Sigmoid colon (tissue), 4 donors: ENCODE results near the gene TNF.

Experiments
- EP300 ChIP-seq, 4 donors: sonication (generic); formaldehyde crosslinking; IDR thresholded peaks; one replicate each; pipeline ENCODE4 v1.6.1; 2017; ENCODE audit warnings: antibody characterized with exemption in 4 of 4
- POLR2A ChIP-seq, 2 donors: fragments of 450-650 bp; IDR thresholded peaks; one replicate each; pipeline ENCODE4 v1.6.1; 2016; ENCODE audit warnings: antibody characterized with exemption in 2 of 2, mild to moderate bottlenecking in 2 of 2, moderate library complexity in 2 of 2
- POLR2AphosphoS5 ChIP-seq, 4 donors: sonication (generic); formaldehyde crosslinking; IDR thresholded peaks; one replicate each; pipeline ENCODE4 v1.6.1; 2017; ENCODE audit warnings: antibody characterized with exemption in 4 of 4
- TF ChIP-seq, protein P1 (sequence below), 4 experiments: fragments of 450-650 bp in 3 of 4; fragments of 200-600 bp in 1 of 4; IDR thresholded peaks; one replicate each; pipeline ENCODE4 v1.5.1; 2016 to 2019; ENCODE audit warnings: antibody characterized with exemption in 4 of 4, mild to moderate bottlenecking in 3 of 4, moderate library complexity in 2 of 4

DNA sequence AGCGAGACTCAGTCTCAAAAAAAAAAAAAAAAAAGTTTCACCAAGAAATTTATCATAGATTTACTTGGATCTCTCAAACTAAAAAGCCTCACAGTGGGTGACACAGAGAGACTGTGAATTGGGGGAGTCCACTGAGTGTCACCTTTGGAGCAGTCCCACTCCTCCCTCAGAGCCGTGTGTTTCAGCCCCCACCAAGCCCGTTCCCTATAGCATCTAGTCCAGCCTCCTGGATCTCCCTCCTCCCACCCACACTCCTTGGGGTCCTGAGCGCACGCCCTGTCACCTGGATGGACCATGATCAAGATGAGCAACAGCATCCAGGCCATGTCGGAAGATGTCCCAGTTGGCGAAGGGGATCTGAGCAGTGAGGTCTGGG is 17.0 kb downstream of the TNF start:
- TF ChIP-seq POLR2A (IDR thresholded peaks at IDR 0.05) (no peak), POLR2AphosphoS5 (IDR thresholded peaks at IDR 0.05) (no peak), EP300 (IDR thresholded peaks at IDR 0.05) (no peak)
- TF ChIP-seq, protein P1, sequence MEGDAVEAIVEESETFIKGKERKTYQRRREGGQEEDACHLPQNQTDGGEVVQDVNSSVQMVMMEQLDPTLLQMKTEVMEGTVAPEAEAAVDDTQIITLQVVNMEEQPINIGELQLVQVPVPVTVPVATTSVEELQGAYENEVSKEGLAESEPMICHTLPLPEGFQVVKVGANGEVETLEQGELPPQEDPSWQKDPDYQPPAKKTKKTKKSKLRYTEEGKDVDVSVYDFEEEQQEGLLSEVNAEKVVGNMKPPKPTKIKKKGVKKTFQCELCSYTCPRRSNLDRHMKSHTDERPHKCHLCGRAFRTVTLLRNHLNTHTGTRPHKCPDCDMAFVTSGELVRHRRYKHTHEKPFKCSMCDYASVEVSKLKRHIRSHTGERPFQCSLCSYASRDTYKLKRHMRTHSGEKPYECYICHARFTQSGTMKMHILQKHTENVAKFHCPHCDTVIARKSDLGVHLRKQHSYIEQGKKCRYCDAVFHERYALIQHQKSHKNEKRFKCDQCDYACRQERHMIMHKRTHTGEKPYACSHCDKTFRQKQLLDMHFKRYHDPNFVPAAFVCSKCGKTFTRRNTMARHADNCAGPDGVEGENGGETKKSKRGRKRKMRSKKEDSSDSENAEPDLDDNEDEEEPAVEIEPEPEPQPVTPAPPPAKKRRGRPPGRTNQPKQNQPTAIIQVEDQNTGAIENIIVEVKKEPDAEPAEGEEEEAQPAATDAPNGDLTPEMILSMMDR (IDR thresholded peaks at IDR 0.05), result no peak
